SK-N-SH treated with all-trans-retinoic acid at 6 μM for 48 hours (cell line): Measurements from ENCODE around the gene C20orf173.

Experiments
- ARNTL ChIP-seq: fragments of 450-650 bp; formaldehyde crosslinking; IDR thresholded peaks from 2 replicates; pipeline ENCODE4 v1.5.0; 2020; ENCODE audit warnings: low read depth, mild to moderate bottlenecking, moderate library complexity, borderline replicate concordance
- ZNF70 ChIP-seq: fragments of 450-650 bp; formaldehyde crosslinking; IDR thresholded peaks from 2 replicates; pipeline ENCODE4 v1.5.0; 2020; ENCODE audit warnings: mild to moderate bottlenecking, moderate library complexity

DNA sequence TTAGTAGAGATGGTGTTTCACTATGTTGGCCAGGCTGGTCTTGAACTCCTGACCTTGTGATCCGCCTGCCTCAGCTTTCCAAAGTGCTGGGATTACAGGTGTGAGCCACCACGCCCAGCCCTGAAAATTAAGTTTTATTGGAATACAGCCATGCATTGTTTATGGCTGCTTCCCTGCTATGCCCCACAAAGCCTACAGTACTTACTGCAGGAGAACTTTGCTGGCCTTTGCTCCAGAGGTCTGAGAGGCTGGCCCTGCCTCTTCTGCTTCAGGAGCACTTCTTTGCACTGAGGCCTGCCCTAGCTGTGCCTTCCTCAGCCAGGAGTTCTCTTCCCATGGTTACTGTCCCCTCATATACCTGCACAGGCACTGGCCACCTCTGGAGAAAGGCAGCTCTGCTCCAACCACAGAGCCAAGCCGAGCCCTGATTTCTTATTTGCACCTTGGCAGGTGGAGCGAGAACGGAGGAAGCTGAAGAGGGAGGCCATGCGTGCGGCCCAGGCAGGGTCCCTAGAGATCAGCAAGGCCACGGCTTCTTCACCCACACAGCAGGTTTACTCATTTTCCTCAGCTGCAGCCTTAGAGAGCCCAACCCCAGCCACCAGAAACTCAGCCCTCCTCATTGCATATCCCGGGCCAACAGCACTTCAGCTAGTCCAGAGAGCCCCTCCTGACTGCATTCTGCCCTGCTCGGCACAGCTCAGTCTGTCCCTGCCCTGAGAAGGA lies 20.8 kb downstream of the C20orf173 start:
- no peak for TF ChIP-seq ZNF70 (CRISPR knock-in tag)
- no peak for TF ChIP-seq ARNTL (CRISPR knock-in tag)
